DMS53 (cell line): ENCODE data around the gene CD300H.
A peak's percentile ranks its signal among the peaks of the same experiment; 100 is the strongest.

Experiments used
- DNase-seq: peaks from one replicate; lab custom pipeline; 2025; lab: John Stamatoyannopoulos, UW

The CD300H gene

GRCh38 chr17:74567397-74567796 lies at the start of gene CD300H:
TSS of gene CD300H (minus strand) at chr17:74567509.
- no peak for DNase-seq

GRCh38 chr17:74616696-74617095 lies 49.4 kb upstream of the CD300H start:
- DNase-seq: no peak

DNA sequence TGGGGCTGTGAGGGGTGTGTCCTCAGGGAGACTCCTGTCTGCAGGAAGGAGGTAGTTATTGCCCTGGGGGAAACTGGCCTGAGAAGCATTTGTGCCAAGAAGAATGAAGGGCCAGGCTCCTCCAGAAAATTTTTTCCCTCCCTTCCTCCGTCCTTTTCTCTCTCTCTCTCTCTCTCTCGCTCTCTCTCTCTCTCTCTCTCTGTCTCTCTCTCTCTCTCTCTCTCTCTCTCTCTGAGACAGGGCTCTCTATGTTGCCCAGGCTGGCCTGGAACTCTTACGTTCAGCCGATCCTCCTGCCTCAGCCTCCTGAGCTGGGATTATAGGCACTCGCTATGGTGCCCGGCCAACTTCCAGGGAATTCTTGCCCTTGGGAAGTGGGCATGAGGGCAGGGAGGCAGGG lies 44.7 kb upstream of the CD300H start:
- DNase-seq: no peak

DNA sequence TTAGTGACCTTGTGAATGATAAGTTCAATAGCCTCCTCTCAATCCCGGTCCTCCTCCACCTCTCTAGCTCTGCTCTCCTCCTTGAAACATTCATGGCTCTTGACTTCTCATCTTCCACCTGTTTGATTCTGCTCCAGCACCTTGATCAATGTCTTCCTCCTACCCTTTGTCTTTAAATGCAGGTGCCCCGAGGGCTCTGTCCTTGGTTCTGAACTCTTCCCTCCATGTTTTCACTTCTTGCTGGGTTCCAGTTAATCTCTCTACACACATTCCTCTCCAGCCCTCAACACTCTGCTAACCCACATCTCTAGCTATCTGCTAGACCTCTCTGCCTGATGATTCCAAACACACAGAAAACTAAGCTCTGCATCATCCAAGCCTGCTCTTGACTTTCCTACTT lies 42.8 kb upstream of the CD300H start:
- DNase-seq: no peak

- DNase-seq: no peak
Observed at GRCh38 chr17:74608511-74608910, 41.2 kb upstream of the CD300H start.

- DNase-seq: no peak
Observed at GRCh38 chr17:74607221-74607620, 39.9 kb upstream of the CD300H start.

GRCh38 chr17:74606050-74606449 lies 38.7 kb upstream of the CD300H start:
- no peak for DNase-seq

- DNase-seq: no peak
Observed at GRCh38 chr17:74605361-74605760, 38.1 kb upstream of the CD300H start.

- no peak for DNase-seq
Observed at GRCh38 chr17:74604761-74605160, 37.5 kb upstream of the CD300H start.

DNA sequence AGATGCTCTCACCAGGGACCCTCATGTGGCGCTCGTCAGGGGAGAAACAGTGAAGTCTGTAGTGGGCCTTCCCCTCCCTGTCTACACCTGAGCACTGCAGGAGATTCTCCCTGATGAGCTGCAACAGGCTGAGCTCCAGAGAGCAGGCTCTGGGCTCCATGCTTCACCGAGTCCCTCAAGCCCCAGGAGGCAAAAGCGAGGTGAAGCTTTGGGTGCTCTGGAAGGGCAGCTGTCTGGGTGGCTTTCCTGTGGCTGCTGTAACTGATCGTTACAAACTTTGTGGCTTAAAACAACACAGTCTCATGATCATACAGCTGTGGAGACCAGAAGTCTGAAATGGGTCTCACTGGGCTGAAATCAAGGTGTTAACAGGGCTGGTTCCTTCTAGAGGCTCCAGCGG lies 36.9 kb upstream of the CD300H start:
- DNase-seq: no peak

- DNase-seq: peak; percentile 28
Observed at GRCh38 chr17:74603746-74604145, 36.4 kb upstream of the CD300H start.

DNA sequence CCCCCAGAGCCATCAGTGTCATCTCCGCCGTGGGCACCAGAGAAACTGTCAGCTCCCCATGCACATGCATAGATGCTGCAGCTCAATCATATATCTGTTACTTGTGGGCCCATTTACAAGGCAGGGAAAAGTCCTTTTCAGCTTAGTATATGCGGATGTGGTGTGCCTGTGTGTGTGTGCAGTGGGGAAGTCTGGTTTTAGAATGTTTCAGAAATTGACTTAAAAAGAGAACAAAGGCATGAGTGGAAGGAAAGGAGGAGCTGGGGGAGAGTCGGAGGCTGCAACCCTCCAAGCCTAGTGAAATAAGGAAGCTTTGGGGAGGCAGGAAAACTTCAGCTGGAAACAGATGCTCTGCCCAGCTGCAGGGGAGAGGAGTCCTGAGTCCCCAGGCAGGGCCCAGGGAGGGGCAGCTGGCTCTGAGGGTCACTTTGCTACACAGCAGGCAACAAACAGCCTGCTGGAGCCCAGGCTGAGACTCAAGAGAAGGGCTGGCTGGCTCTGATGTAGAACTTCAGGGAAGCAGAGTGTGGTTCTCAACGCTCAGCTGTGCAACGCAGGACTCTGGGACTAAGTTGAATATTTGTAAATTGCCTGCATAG lies 35.8 kb upstream of the CD300H start:
- no peak for DNase-seq

- DNase-seq: peak; percentile 72
Observed at GRCh38 chr17:74601944-74602572, 34.7 kb upstream of the CD300H start.

- DNase-seq: no peak
Observed at GRCh38 chr17:74599448-74599939, 32.2 kb upstream of the CD300H start.

DNA sequence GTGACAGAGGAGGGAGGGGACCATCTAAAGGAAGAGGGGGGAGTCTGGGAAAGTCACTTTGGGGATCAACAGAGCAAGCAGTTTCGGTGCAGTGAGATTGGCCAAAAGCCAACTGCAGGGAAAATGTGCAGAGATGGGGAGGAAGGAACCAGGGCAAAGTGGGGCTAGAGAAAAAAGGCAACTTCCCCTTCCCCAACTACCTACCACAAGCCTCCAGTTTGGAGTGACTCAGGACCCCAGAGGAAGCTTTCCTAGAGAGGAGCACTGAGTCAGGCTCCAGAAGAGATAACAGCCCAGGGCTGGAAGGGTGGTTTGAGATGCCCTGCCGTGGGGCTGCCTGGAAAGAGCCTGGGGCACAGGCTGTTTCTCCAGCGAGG lies 31.7 kb upstream of the CD300H start:
- no peak for DNase-seq

GRCh38 chr17:74598346-74599022 lies 31.2 kb upstream of the CD300H start:
- DNase-seq: no peak

DNA sequence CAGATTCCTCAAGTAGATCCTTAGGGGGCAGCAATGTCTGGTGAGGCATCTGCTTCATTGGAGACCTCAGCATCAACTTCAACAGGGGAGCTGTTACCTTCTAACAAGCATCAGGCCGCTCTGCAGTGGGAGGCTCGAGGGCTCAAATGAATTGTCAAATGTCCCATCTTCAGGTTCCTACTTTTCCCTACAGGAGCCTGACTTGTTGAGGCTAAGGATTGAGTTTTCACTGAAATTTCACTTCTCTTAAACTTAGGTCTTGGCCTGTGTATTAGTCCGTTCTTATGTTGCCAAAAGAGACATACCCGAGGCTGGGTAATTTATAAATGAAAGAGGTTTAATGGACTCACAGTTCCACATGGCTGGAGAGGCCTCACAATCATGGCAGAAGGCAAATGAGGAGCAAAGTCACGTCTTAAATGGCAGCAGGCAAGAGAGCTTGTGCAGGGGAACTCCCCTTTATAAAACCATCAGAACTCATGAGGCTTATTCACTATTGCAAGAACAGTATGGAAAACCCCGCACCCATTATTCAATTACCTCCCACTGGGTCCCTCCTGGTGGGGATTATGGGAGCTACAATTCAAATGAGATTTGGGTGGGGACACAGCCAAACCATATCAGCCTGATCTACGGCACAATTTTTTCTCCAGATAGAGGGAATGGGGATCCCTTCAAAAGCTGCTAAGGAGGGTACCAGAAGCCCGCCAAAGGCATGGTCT lies 29.9 kb upstream of the CD300H start:
- DNase-seq: no peak

DNA sequence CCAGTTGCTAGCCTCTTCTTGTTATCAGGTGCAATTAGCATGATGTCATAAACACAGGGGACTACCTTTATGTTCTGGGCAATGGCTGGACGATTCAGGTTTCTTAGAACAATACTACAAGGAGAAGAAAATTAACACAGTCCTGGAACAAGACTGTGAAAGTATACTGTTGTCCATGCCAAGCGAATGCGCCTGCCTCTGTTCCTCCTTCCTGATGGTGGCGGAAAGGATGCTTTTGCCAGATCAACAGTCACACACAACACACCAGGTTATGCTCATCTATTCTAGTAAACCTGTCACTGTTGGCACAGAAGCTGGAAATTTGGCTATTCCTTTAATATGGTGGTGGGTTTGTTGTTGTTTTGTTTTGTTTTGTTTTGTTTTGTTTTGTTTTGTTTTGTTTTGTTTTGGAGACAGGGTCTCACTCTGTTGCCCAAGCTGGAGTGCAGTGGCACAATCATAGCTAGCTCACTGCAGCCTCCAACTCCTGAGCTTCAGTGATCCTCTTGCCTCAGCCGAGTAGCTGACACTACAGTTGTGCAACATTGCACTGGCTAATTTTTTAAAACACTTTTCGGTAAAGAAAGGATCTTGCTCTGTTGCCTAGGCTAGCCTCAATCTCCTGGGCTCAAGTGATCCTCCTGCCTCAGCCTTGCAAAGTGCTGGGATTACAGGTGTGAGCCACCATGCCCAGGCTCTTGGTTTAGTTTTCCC lies 27.9 kb upstream of the CD300H start:
- no peak for DNase-seq

GRCh38 chr17:74592087-74592990 lies 25.0 kb upstream of the CD300H start, which contains the start of gene CD300LD:
TSS of gene CD300LD (minus strand) at chr17:74592283. CDS start at chr17:74592202, 81 bp downstream.
- DNase-seq: no peak

GRCh38 chr17:74591503-74591902 lies 24.2 kb upstream of the CD300H start:
- no peak for DNase-seq

GRCh38 chr17:74585711-74586110 lies 18.4 kb upstream of the CD300H start:
- no peak for DNase-seq
